K562 (cell line): Measurements from ENCODE around the gene GANAB. TPM values are rescaled to one million over a fixed set of nuclear protein-coding genes. Genes with fewer than 3 reads are reported as not detected.

ENCODE experiments used
- EWSR1 ChIP-seq: fragments of 450-650 bp; IDR thresholded peaks from 2 replicates; pipeline ENCODE4 v1.6.1; 2018; ENCODE audit warnings: borderline replicate concordance, mild to moderate bottlenecking, low read depth, moderate library complexity; ENCODE audit not compliant: partially characterized antibody
- HIVEP1 ChIP-seq: fragments of 250-450 bp; sonication (Bioruptor Pico); IDR thresholded peaks from 2 replicates; pipeline ENCODE4 v1.4.0; 2020; ENCODE audit warnings: mild to moderate bottlenecking
- MTA2 ChIP-seq: fragments of 450-650 bp; IDR thresholded peaks from 2 replicates; pipeline ENCODE4 v1.6.1; 2016; ENCODE audit warnings: low read depth
- ZNF551 ChIP-seq: fragments of 250-450 bp; sonication (Bioruptor Pico); IDR thresholded peaks from 2 replicates; pipeline ENCODE4 v1.5.0; 2021; ENCODE audit warnings: mild to moderate bottlenecking, moderate library complexity
- ZNF696 ChIP-seq: fragments of 250-450 bp; sonication (Bioruptor Pico); conservative IDR thresholded peaks from 2 replicates; pipeline ENCODE4 v1.4.0; 2020; ENCODE audit warnings: mild to moderate bottlenecking, moderate library complexity
- polyA plus RNA-seq, 8 experiments: library from polyadenylated mRNA; depleted of rRNA in 4 of 8; stranded (reverse) in 5 of 8; unstranded in 3 of 8; fragments of >200 nt; fragmentation: Nextera tagmentation in 2 of 8; fragmentation: Illumina TruSeq in 1 of 8; extraction: Ambion mirVana in 2 of 8; extraction: Trizol in 1 of 8; gene quantifications; 2 replicates each; pipeline versions ENCODE4 v1.2.1 to v1.2.3, GENCODE V29; 2011 to 2014; ENCODE audit warnings: inconsistent platforms in 1 of 8, missing spikeins in 1 of 8
- total RNA-seq, 7 experiments: library from RNA; depleted of rRNA in 6 of 7; stranded (reverse); fragments of >200 nt in 6 of 7; fragmentation: Illumina TruSeq in 2 of 7; extraction: Trizol in 2 of 7; gene quantifications; 2 replicates each; pipeline versions ENCODE4 v1.2.1 to v1.2.3, GENCODE V29; 2011 to 2021; ENCODE audit warnings: low replicate concordance in 1 of 7
- TF ChIP-seq, protein P1 (sequence below): sonication (generic); formaldehyde crosslinking; IDR thresholded peaks from 2 replicates; pipeline ENCODE4 v1.8.0; 2022; ENCODE audit warnings: mild to moderate bottlenecking, low read depth, missing genetic modification reagents
- TF ChIP-seq, protein P2 (sequence below): fragments of 450-650 bp; formaldehyde crosslinking; IDR thresholded peaks from 2 replicates; pipeline ENCODE4 v1.4.0; 2022; ENCODE audit warnings: mild to moderate bottlenecking, moderate library complexity

Gene GANAB
- total and polyA plus RNA-seq, 9 of the 15 experiments (the other 6 are each of a cell fraction or from before 2014, with no cell fraction given), result 6.5 to 284 (median 161) TPM

DNA sequence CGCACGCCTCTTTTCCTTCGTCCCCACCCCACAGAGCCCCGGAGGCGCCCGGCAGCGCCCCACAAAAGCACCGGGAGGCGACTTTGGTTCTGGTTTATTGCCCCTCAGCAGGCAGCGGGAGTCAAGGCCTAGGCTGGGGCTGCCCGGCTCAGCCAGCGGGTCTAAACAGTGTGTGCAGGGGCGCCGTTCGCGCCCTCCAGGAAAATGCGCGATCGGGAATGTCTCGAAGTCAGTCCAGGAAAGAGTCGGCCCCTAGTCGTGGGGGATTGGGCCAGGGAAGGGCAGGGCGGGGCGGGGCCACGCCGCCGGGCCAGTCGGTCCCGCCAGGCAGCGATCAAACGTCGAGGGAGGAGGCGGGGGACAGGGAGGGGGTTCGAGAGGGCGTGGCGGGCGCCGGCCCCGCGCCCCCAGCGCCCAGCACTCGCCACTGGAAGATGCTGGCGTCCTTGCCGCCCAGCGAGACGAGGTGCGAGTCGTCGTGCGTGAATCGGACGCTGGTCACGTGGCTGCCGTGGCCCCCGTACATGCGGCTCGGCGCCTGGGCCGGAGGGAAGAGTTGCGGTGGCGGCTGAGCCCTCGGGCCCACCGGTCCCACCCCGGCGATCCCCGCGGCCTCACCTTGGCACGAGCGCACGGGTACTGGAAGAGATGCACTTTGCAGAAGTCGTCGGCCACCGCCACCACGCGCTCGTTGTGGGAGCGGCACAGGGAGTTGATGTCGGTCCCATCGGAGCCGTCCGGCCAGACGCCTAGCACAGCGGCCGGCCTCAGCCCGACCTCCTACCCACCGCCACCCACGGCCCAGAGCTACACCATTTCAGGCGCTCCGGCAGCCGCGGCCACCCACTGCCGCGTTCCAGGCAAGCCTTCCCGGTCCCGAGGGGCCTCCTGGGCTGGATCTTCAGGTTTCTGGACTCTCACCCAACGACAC is 44.0 kb downstream of the GANAB start (continued):
- TF ChIP-seq, protein P1, sequence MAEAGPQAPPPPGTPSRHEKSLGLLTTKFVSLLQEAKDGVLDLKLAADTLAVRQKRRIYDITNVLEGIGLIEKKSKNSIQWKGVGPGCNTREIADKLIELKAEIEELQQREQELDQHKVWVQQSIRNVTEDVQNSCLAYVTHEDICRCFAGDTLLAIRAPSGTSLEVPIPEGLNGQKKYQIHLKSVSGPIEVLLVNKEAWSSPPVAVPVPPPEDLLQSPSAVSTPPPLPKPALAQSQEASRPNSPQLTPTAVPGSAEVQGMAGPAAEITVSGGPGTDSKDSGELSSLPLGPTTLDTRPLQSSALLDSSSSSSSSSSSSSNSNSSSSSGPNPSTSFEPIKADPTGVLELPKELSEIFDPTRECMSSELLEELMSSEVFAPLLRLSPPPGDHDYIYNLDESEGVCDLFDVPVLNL (CRISPR knock-in tag), result no peak
- 0 out of 2 replicates have a peak, but pooled peaks have one; percentile 64 for TF ChIP-seq HIVEP1
- no peak for TF ChIP-seq ZNF696
- TF ChIP-seq ZNF551 (CRISPR knock-in tag), result no peak
- no peak for TF ChIP-seq EWSR1
- TF ChIP-seq, protein P2, sequence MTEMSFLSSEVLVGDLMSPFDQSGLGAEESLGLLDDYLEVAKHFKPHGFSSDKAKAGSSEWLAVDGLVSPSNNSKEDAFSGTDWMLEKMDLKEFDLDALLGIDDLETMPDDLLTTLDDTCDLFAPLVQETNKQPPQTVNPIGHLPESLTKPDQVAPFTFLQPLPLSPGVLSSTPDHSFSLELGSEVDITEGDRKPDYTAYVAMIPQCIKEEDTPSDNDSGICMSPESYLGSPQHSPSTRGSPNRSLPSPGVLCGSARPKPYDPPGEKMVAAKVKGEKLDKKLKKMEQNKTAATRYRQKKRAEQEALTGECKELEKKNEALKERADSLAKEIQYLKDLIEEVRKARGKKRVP (CRISPR knock-in tag), result 0 out of 2 replicates have a peak, but pooled peaks have one; percentile 36
- TF ChIP-seq MTA2, result no peak
